Measurements from ENCODE around the gene TM9SF1. TPM values are rescaled to one million over a fixed set of nuclear protein-coding genes. Genes with fewer than 3 reads are reported as not detected.

TM9SF1 gene
- total and polyA plus RNA-seq, 2 of the 13 experiments (the other 11 are each of a cell fraction or from before 2014, with no cell fraction given): 83.2 to 110 TPM

GRCh38 chr14:24141097-24141880 lies 54.0 kb downstream of the TM9SF1 start, which contains the start of gene EMC9 (continued):
- TF ChIP-seq ZBTB1 (CRISPR knock-in tag; IDR thresholded peaks at IDR 0.05; ENCODE audit: borderline replicate concordance) (no peak), ZNF557 (CRISPR knock-in tag; IDR thresholded peaks at IDR 0.05) (peak; percentile 95), PAF1 (CRISPR knock-in tag; IDR thresholded peaks at IDR 0.05) (no peak; the same call in 1 of the 2 replicates), AKNA (CRISPR knock-in tag; IDR thresholded peaks at IDR 0.05; ENCODE audit: borderline replicate concordance) (peak; percentile 88; the same call in 1 of the 2 replicates), ZNF225 (CRISPR knock-in tag; IDR thresholded peaks at IDR 0.05) (peak; percentile 99), ZBTB7A (CRISPR knock-in tag; IDR thresholded peaks at IDR 0.05) (no peak), CBX5 (CRISPR knock-in tag; IDR thresholded peaks at IDR 0.05; ENCODE audit: borderline replicate concordance) (peak; percentile 79), ZNF724P (CRISPR knock-in tag; IDR thresholded peaks at IDR 0.05; ENCODE audit: borderline replicate concordance) (peak; percentile 95), HMGXB4 (CRISPR knock-in tag; IDR thresholded peaks at IDR 0.05; ENCODE audit: borderline replicate concordance in 1 of 2, low read depth in 1 of 2) (peak; percentile 89 to 98), MYNN (CRISPR knock-in tag; IDR thresholded peaks at IDR 0.05; ENCODE audit: low read depth) (peak; percentile 69; the same call in 1 of the 2 replicates), ETV5 (CRISPR knock-in tag; IDR thresholded peaks at IDR 0.05; ENCODE audit: borderline replicate concordance) (peak; percentile 79), ZNF761 (CRISPR knock-in tag; conservative IDR thresholded peaks at IDR 0.05) (peak; percentile 97; the same call in 1 of the 2 replicates), ZBTB20 (CRISPR knock-in tag; IDR thresholded peaks at IDR 0.05; ENCODE audit: borderline replicate concordance, low read depth) (peak; percentile 93; the same call in 1 of the 2 replicates), CEBPG (CRISPR knock-in tag; IDR thresholded peaks at IDR 0.05) (peak; percentile 47), BCLAF1 (IDR thresholded peaks at IDR 0.05) (no peak), ELF1 (CRISPR knock-in tag; IDR thresholded peaks at IDR 0.05) (peak; percentile 93), TOPORS (CRISPR knock-in tag; IDR thresholded peaks at IDR 0.05) (peak; percentile 99)
